HepG2 (cell line): ENCODE data around the gene MAP2K7. TPM values are rescaled to one million over a fixed set of nuclear protein-coding genes. Genes with fewer than 3 reads are reported as not detected.

Experiments
- ATAC-seq: fragments of 200-7000 bp; cut with Tn5 transposase; 3 replicates; pipeline ENCODE4 v1.9.1; 2020; ENCODE audit warnings: mild to moderate bottlenecking, moderate library complexity
- BruUV-seq: library from RNA; stranded (reverse); fragments of 400-500 nt; replicated peaks from 2 replicates; lab custom pipeline; 2021; lab: Mats Ljungman, UMichigan
- CTCF ChIA-PET: fragments of 300-600 bp; formaldehyde crosslinking; extraction: SDS; loops from one replicate; lab custom pipeline; 2021; ENCODE audit warnings: low total read pairs, inconsistent platforms, low intra/inter-chr PET ratio; lab: Yijun Ruan, JAX
- POLR2A ChIA-PET: fragments of 350-600 bp; sonication (Branson Sonifier 250); formaldehyde crosslinking; loops from one replicate; lab custom pipeline; 2020; ENCODE audit warnings: antibody characterized with exemption, inconsistent platforms; lab: Yijun Ruan, JAX
- DNase-seq: peaks from one replicate; pipeline ENCODE4 v3.0.0-alpha.2; 2015; ENCODE audit warnings: low spot score
- FAIRE-seq: peaks from 3 replicates; lab custom pipeline; 2011; peaks lifted over from hg19 to GRCh38; lab: Jason Lieb, UNC
- H2AFZ ChIP-seq: one replicate; pipeline ENCODE4 v1.6.1; 2011; ENCODE audit warnings: low read length, inconsistent platforms
- H3K27ac ChIP-seq: fragments of 300-600 bp; 3 replicates; pipeline ENCODE4 v1.8.0; 2011; ENCODE audit warnings: mixed run types, mild to moderate bottlenecking, mixed read lengths, low read length, inconsistent platforms; ENCODE audit not compliant: insufficient read depth; ENCODE audit errors: extremely low read length
- H3K27me3 ChIP-seq, 2 experiments: fragments of 200-600 bp in 1 of 2; 2 replicates in 1 of 2; 3 replicates in 1 of 2; pipeline versions ENCODE4 v1.6.0 to v1.8.0; 2011; ENCODE audit warnings: low read length in 2 of 2, mild to moderate bottlenecking in 2 of 2, moderate library complexity in 2 of 2, inconsistent platforms in 1 of 2; ENCODE audit not compliant: insufficient read depth in 2 of 2, control insufficient read depth in 1 of 2
- H3K36me3 ChIP-seq, 2 experiments: fragments of 200-600 bp in 1 of 2; replicated peaks in 1 of 2; 2 replicates in 1 of 2; 3 replicates in 1 of 2; pipeline versions ENCODE4 v1.5.1 to v1.8.0; 2011; ENCODE audit warnings: low read length in 2 of 2, inconsistent platforms in 1 of 2; ENCODE audit not compliant: insufficient read depth in 2 of 2, control insufficient read depth in 1 of 2
- H3K4me1 ChIP-seq: 2 replicates; pipeline ENCODE4 v1.5.1; 2012; ENCODE audit warnings: low read length, inconsistent platforms; ENCODE audit not compliant: insufficient read depth
- H3K4me2 ChIP-seq: 2 replicates; pipeline ENCODE4 v1.6.0; 2011; ENCODE audit warnings: low read depth, low read length, inconsistent platforms
- H3K4me3 ChIP-seq, 3 experiments: fragments of 200-600 bp in 1 of 3; sonication (generic), shearing (Covaris generic) in 1 of 3; replicated peaks in 1 of 3; 2 replicates each; pipeline ENCODE4 v1.5.1; 2011 to 2016; ENCODE audit warnings: low read length in 3 of 3, inconsistent platforms in 2 of 3, low read depth in 2 of 3, mild to moderate bottlenecking in 2 of 3, control low read depth in 1 of 3, mixed read lengths in 1 of 3; ENCODE audit not compliant: insufficient read depth in 1 of 3
- H3K79me2 ChIP-seq: one replicate; pipeline ENCODE4 v1.6.1; 2011; ENCODE audit warnings: low read length, inconsistent platforms; ENCODE audit not compliant: insufficient read depth
- H3K9ac ChIP-seq: 2 replicates; pipeline ENCODE4 v1.6.0; 2011; ENCODE audit warnings: mild to moderate bottlenecking, low read depth, low read length, inconsistent platforms; ENCODE audit not compliant: insufficient read depth
- H3K9me3 ChIP-seq: 2 replicates; pipeline ENCODE4 v1.5.1; 2012; ENCODE audit warnings: mild to moderate bottlenecking, low read length
- H4K20me1 ChIP-seq: 2 replicates; pipeline ENCODE4 v1.6.0; 2011; ENCODE audit warnings: inconsistent platforms, mild to moderate bottlenecking, low read length, moderate library complexity; ENCODE audit not compliant: insufficient read depth
- GABPB1 ChIP-seq: IDR thresholded peaks from 2 replicates; pipeline ENCODE4 v1.6.1; 2016; ENCODE audit warnings: mild to moderate bottlenecking, missing genetic modification reagents, moderate library complexity, missing compliant biosample characterization
- KLF11 ChIP-seq: IDR thresholded peaks from 2 replicates; pipeline ENCODE4 v1.6.1; 2016; ENCODE audit warnings: missing compliant biosample characterization
- KLF13 ChIP-seq: sonication (generic); formaldehyde crosslinking; IDR thresholded peaks from 2 replicates; pipeline ENCODE4 v1.4.0; 2020; ENCODE audit warnings: mild to moderate bottlenecking, missing genetic modification reagents
- NFKB2 ChIP-seq: sonication (generic); formaldehyde crosslinking; IDR thresholded peaks from 2 replicates; pipeline ENCODE4 v1.4.0; 2020; ENCODE audit warnings: missing genetic modification reagents, borderline replicate concordance
- POLR2A ChIP-seq, 2 experiments: IDR thresholded peaks; 2 replicates each; pipeline ENCODE4 v1.6.1; 2011; ENCODE audit warnings: low read depth in 2 of 2, low read length in 2 of 2, mild to moderate bottlenecking in 1 of 2, moderate library complexity in 1 of 2; ENCODE audit not compliant: insufficient read depth in 1 of 2
- POLR2G ChIP-seq: fragments of 200-400 bp; formaldehyde crosslinking; IDR thresholded peaks from 2 replicates; pipeline ENCODE4 v1.6.1; 2018; ENCODE audit warnings: mild to moderate bottlenecking, low read depth, low read length, moderate library complexity
- RAD21 ChIP-seq: fragments of 450-650 bp; formaldehyde crosslinking; IDR thresholded peaks from 2 replicates; pipeline ENCODE4 v1.5.0; 2020; ENCODE audit warnings: mild to moderate bottlenecking
- RBFOX2 ChIP-seq: fragments of 200-400 bp; formaldehyde crosslinking; IDR thresholded peaks from 2 replicates; pipeline ENCODE4 v1.6.1; 2017; ENCODE audit warnings: low read depth, mild to moderate bottlenecking, low read length
- RBM22 ChIP-seq: fragments of 200-400 bp; formaldehyde crosslinking; optimal IDR thresholded peaks from 2 replicates; pipeline ENCODE3; 2017; ENCODE audit warnings: mild to moderate bottlenecking, low read length, moderate library complexity
- RFX3 ChIP-seq: IDR thresholded peaks from 2 replicates; pipeline ENCODE4 v1.6.1; 2016; ENCODE audit warnings: missing biosample characterization, missing genetic modification reagents
- SAP130 ChIP-seq: IDR thresholded peaks from 2 replicates; pipeline ENCODE4 v1.6.1; 2016; ENCODE audit warnings: low read depth
- SKI ChIP-seq: fragments of 450-650 bp; IDR thresholded peaks from one replicate; pipeline ENCODE4 v1.6.1; 2018; ENCODE audit warnings: mild to moderate bottlenecking; ENCODE audit not compliant: partially characterized antibody
- ZBTB38 ChIP-seq: sonication (generic); formaldehyde crosslinking; IDR thresholded peaks from 2 replicates; pipeline ENCODE4 v1.5.1; 2020; ENCODE audit warnings: mild to moderate bottlenecking, missing genetic modification reagents
- ZNF235 ChIP-seq: sonication (generic); formaldehyde crosslinking; IDR thresholded peaks from 2 replicates; pipeline ENCODE4 v1.8.1; 2023; ENCODE audit warnings: mild to moderate bottlenecking, missing genetic modification reagents, borderline replicate concordance
- ZNF292 ChIP-seq: sonication (generic); formaldehyde crosslinking; IDR thresholded peaks from 2 replicates; pipeline ENCODE4 v1.8.1; 2022; ENCODE audit warnings: mild to moderate bottlenecking, low read depth, missing genetic modification reagents, borderline replicate concordance
- ZNF296 ChIP-seq: sonication (generic); formaldehyde crosslinking; conservative IDR thresholded peaks from 2 replicates; pipeline ENCODE4 v1.5.0; 2020; ENCODE audit warnings: mild to moderate bottlenecking, missing genetic modification reagents
- ZNF839 ChIP-seq: sonication (generic); formaldehyde crosslinking; IDR thresholded peaks from 2 replicates; pipeline ENCODE4 v1.4.0; 2020; ENCODE audit warnings: missing genetic modification reagents, mild to moderate bottlenecking, borderline replicate concordance
- ZSCAN20 ChIP-seq: sonication (generic); formaldehyde crosslinking; IDR thresholded peaks from 2 replicates; pipeline ENCODE4 v1.4.0; 2020; ENCODE audit warnings: missing genetic modification reagents, mild to moderate bottlenecking, borderline replicate concordance
- WGBS: methylation state at CpG from one replicate; pipeline ENCODE4 v1.1.6; 2017; ENCODE audit warnings: low lambda C conversion rate; 5-methylcytosine and 5-hydroxymethylcytosine counted together
- in situ Hi-C: cut with HindIII; loops from 2 replicates; pipeline ENCODE4 v1.10.0; 2017; ENCODE audit warnings: low pct_unique_long_range_greater_than_20kb; ENCODE audit not compliant: extremely low pct_ligation_motif_present
- intact Hi-C: fragments of 100-400 bp; cut with micrococcal nuclease; formaldehyde crosslinking; loops from one replicate; pipeline ENCODE4 v1.10.0; 2022; ENCODE audit not compliant: unreplicated experiment
- polyA plus RNA-seq, 8 experiments: library from polyadenylated mRNA; depleted of rRNA in 3 of 8; stranded (reverse) in 7 of 8; unstranded in 1 of 8; fragments of >200 nt; fragmentation: Illumina TruSeq in 4 of 8; extraction: Trizol in 4 of 8; gene quantifications; 2 replicates each; pipeline versions ENCODE4 v1.2.1 to v1.2.3, GENCODE V29; 2011 to 2016; ENCODE audit warnings: low read depth in 4 of 8, missing spikeins in 1 of 8, mixed read lengths in 1 of 8; ENCODE audit not compliant: insufficient read depth in 1 of 8
- total RNA-seq, 5 experiments: library from RNA; depleted of rRNA; stranded (reverse); fragments of >200 nt; fragmentation: Illumina TruSeq; extraction: Trizol; gene quantifications; 2 replicates each; pipeline ENCODE4 v1.2.3, GENCODE V29; 2016; ENCODE audit warnings: low read depth in 1 of 5
- TF ChIP-seq, protein P1 (sequence below): sonication (generic); formaldehyde crosslinking; IDR thresholded peaks from 2 replicates; pipeline ENCODE4 v1.5.1; 2020; ENCODE audit warnings: missing genetic modification reagents, mild to moderate bottlenecking, borderline replicate concordance
- TF ChIP-seq, protein P2 (sequence below): sonication (generic); formaldehyde crosslinking; IDR thresholded peaks from 2 replicates; pipeline ENCODE4 v1.5.1; 2020; ENCODE audit warnings: missing genetic modification reagents, mild to moderate bottlenecking, borderline replicate concordance
- TF ChIP-seq, protein P3 (sequence below): sonication (generic); formaldehyde crosslinking; IDR thresholded peaks from 2 replicates; pipeline ENCODE4 v1.9.0; 2022; ENCODE audit warnings: missing genetic modification reagents, mild to moderate bottlenecking, borderline replicate concordance

The MAP2K7 gene
- total and polyA plus RNA-seq, 2 of the 13 experiments (the other 11 are each of a cell fraction or from before 2014, with no cell fraction given), result 9.0 to 10.8 TPM

DNA sequence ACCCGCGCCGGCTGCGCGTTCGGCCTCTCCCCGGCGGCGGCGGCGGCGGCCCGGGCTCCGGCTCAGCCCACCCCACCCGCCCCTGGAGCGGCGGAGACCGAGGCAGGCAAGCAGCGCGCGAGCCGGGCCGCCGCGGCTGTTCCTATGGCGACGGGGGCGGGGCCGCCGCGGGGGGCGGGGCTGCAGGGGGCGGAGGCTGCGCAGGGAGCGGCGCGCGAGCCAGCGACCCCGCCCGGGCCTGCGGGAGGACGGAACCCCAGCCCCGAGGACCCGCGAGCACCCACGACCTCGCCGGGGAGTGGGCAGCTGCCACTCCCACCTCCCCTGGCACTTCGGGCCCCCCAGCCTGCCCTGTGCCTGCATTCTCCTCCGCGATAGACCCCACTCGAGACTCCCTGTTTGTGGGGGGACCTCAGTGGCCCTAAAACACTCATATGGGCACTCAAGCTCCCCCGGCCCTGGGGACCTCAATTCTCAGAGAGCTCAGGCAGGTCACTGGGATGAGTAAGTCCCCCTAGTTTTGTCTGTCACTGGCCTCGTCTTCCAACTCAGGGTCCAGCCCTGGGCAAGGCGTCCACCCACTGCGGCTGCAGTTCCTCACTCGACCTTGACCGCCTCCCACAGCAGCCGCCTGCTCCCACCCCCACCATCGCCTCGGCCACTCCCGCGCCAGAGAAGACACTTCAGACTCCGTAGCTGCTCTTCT is 22.5 kb downstream of the MAP2K7 start, which contains the start of gene CTXN1:
Gene CTXN1, minus strand, starts transcription at position 115 of the 706 bp plus-strand sequence. CDS start 597 bp downstream, outside the sequence.
- H4K20me1 ChIP-seq, result 0 out of 2 replicates have a peak, but pooled peaks cover under 1% of the 10 kb centered on the region
- H3K9me3 ChIP-seq, result no peaks in the 10 kb centered on the region
- no peak for FAIRE-seq
- H3K4me1 ChIP-seq, result peaks cover 4% of the 10 kb centered on the region
- H3K79me2 ChIP-seq, result no peaks in the 10 kb centered on the region
- ChIA-PET CTCF (interaction anchor here (2.7 kb wide), 1 partner anchor 73 kb away, joined by 28 read pairs; no protein-coding TSS in a partner anchor), POLR2A (no interaction called here)
- no peak for DNase-seq
- peak within 1 kb of the TSS; percentile 57 for H3K4me2 ChIP-seq
- intact Hi-C loops (no loop called here), in situ Hi-C loops (no loop called here)
- ATAC-seq, result peak; percentile 7; the same call in 2 of the 3 replicates
- H3K27me3 ChIP-seq, result no peaks in the 10 kb centered on the region
- H3K4me3 ChIP-seq, result peak within 1 kb of the TSS in 1 of 3 experiments; percentile 55; a peak in 1 of 6 replicates
- no TSS peak for BruUV-seq
- no peak within 1 kb of the TSS for H3K9ac ChIP-seq
- peaks cover 6 to 19% of the 10 kb centered on the region in 2 experiments; a peak in 4 of 5 replicates for H3K36me3 ChIP-seq
- WGBS, result 89% methylated on average over 13 of the region's 65 CpGs
- H2AFZ ChIP-seq, result no peak within 1 kb of the TSS
- H3K27ac ChIP-seq, result no peak within 1 kb of the TSS
- TF ChIP-seq KLF13 (CRISPR knock-in tag) (no peak), ZNF839 (no peak), ZBTB38 (CRISPR knock-in tag) (peak; percentile 40; the same call in 1 of the 2 replicates), POLR2A (IDR thresholded peaks at IDR 0.05; ENCODE audit: insufficient read depth in 1 of 2, low read depth in 2 of 2, low read length in 2 of 2) (peak in 1 of 2 experiments; percentile 15; a peak in 1 of 4 replicates), POLR2G (peak; percentile 50; the same call in 1 of the 2 replicates), ZNF296 (CRISPR knock-in tag) (no peak), SKI (no peak), GABPB1 (CRISPR knock-in tag) (no peak; the same call in 1 of the 2 replicates), RBFOX2 (peak; percentile 29; the same call in 1 of the 2 replicates), ZSCAN20 (CRISPR knock-in tag) (no peak), NFKB2 (CRISPR knock-in tag) (no peak), RAD21 (0 out of 2 replicates have a peak, but pooled peaks have one; percentile 20), KLF11 (CRISPR knock-in tag) (no peak), ZNF292 (no peak), RBM22 (peak; percentile 69), RFX3 (CRISPR knock-in tag) (0 out of 2 replicates have a peak, but pooled peaks have one; percentile 35), SAP130 (0 out of 2 replicates have a peak, but pooled peaks have one; percentile 19), ZNF235 (CRISPR knock-in tag) (no peak)
- TF ChIP-seq, protein P1, sequence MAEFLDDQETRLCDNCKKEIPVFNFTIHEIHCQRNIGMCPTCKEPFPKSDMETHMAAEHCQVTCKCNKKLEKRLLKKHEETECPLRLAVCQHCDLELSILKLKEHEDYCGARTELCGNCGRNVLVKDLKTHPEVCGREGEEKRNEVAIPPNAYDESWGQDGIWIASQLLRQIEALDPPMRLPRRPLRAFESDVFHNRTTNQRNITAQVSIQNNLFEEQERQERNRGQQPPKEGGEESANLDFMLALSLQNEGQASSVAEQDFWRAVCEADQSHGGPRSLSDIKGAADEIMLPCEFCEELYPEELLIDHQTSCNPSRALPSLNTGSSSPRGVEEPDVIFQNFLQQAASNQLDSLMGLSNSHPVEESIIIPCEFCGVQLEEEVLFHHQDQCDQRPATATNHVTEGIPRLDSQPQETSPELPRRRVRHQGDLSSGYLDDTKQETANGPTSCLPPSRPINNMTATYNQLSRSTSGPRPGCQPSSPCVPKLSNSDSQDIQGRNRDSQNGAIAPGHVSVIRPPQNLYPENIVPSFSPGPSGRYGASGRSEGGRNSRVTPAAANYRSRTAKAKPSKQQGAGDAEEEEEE (CRISPR knock-in tag), result no peak
- TF ChIP-seq, protein P2, sequence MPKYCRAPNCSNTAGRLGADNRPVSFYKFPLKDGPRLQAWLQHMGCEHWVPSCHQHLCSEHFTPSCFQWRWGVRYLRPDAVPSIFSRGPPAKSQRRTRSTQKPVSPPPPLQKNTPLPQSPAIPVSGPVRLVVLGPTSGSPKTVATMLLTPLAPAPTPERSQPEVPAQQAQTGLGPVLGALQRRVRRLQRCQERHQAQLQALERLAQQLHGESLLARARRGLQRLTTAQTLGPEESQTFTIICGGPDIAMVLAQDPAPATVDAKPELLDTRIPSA (CRISPR knock-in tag), result no peak
- TF ChIP-seq, protein P3, sequence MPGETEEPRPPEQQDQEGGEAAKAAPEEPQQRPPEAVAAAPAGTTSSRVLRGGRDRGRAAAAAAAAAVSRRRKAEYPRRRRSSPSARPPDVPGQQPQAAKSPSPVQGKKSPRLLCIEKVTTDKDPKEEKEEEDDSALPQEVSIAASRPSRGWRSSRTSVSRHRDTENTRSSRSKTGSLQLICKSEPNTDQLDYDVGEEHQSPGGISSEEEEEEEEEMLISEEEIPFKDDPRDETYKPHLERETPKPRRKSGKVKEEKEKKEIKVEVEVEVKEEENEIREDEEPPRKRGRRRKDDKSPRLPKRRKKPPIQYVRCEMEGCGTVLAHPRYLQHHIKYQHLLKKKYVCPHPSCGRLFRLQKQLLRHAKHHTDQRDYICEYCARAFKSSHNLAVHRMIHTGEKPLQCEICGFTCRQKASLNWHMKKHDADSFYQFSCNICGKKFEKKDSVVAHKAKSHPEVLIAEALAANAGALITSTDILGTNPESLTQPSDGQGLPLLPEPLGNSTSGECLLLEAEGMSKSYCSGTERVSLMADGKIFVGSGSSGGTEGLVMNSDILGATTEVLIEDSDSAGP (CRISPR knock-in tag), result 0 out of 2 replicates have a peak, but pooled peaks have one; percentile 28
